Adipocyte (in vitro differentiated cells): Measurements from ENCODE around the gene PDE11A.

Experiments
- DNase-seq: peaks from one replicate; pipeline ENCODE4 v3.0.0-alpha.2; 2015; ENCODE audit warnings: low read depth
- H3K27me3 ChIP-seq: replicated peaks from 2 replicates; pipeline ENCODE4 v1.7.0; 2013; ENCODE audit warnings: mild to moderate bottlenecking, low read length, moderate library complexity; ENCODE audit not compliant: control insufficient read depth, insufficient read depth
- H3K36me3 ChIP-seq: 2 replicates; pipeline ENCODE4 v1.7.0; 2013; ENCODE audit warnings: low read length, mild to moderate bottlenecking, moderate library complexity; ENCODE audit not compliant: control insufficient read depth, insufficient read depth, severe bottlenecking
- H3K4me1 ChIP-seq: 2 replicates; pipeline ENCODE4 v1.7.0; 2013; ENCODE audit warnings: mild to moderate bottlenecking, low read length, moderate library complexity; ENCODE audit not compliant: control insufficient read depth, insufficient read depth
- H3K4me3 ChIP-seq: 2 replicates; pipeline ENCODE4 v1.7.0; 2013; ENCODE audit warnings: mild to moderate bottlenecking, low read length, moderate library complexity
- H3K9ac ChIP-seq: 2 replicates; pipeline ENCODE4 v1.7.0; 2013; ENCODE audit warnings: mild to moderate bottlenecking, low read length, moderate library complexity
- H3K9me3 ChIP-seq: 2 replicates; pipeline ENCODE4 v1.7.0; 2013; ENCODE audit warnings: mild to moderate bottlenecking, low read length, moderate library complexity; ENCODE audit not compliant: control insufficient read depth

Gene PDE11A

DNA sequence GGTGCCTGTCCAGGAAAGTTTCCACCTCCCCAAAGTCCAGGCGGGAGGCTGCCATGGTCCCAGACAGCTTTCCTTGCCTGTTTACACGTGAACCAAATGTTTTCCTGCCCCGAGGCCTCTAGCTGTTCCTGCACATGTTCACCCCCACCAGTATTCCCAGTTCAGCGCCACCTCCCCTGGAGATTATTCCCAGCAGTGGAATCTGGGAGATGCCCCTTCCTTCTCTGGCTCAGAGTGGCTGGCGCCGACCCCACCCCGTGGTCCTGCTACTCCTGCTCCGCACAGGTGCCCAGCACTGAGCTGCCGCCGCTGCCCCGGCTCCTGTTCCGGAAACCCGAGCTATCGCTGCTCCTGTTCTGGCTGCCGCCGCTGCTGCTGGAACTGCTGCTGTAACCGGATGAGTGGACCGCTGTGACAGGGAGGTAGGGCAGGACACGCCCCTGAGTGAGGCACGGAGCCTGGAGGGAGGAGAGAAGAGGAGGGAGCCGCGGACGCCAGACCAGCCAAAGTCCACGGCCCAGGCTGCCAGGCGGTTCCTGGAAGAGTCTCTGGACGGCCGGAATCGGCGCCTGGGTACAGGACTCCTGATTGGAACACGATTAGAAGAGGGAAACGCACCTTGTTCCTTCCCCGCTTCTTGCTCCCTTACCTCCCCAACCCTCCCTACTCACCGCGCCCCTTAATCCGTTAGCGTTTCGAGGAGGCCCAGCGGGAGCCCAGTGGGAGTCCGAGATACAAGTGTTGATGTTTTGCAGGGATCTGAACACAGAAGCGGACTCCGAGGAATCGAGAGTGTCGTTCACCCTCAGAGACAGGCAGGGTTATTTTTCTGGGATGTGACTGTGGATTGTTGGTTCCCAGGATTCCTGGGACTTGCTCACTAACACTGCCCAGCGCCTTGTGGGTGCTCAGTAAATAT lies at the start of gene PDE11A:
PDE11A (minus strand) TSS at position 395 of the 919 bp plus-strand sequence; CDS start at position 55, 340 bp downstream.
- Histone ChIP-seq H3K9me3 (no peaks in the 10 kb centered on the region), H3K9ac (peak within 1 kb of the TSS; percentile 69), H3K27me3 (no peaks in the 10 kb centered on the region), H3K4me3 (peak within 1 kb of the TSS; percentile 82), H3K36me3 (no peaks in the 10 kb centered on the region), H3K4me1 (peaks cover 8% of the 10 kb centered on the region)
- peak; percentile 85 for DNase-seq

DNA sequence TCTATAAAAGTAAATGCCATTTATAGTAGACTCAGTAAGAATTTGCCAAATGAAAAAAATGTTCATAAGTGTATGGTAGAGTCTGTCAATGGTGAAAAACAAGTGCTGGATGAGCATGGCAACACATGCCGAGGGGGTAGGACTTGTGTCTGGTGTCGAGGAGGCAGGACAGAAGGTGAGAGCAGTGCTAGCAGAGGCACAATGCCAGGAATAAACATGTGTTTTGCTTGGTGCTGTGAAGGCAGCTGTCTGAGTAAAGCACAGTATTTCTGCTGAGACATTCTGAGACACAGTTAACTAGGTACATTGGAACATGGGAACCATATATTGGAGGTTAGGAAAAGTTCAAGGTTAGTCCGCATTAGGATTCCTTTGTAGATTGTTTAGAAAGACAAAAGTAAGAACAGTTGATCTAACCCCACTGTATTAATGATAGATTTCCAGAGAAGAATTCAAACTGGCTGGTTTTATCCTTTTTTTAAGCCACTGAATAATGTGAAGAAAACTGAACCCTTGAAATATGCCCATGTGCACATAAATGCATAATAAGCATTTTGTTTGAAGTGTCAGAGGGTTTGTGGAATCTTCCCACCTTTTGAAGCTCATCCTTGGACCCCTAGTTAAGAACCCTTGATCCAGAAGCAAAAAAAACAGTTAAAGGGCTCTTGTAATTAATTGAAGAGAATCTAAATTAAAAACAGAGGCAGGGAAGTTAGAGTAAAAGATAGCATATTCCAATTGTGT lies 46.8 kb upstream of the PDE11A start:
- no peak for DNase-seq
- peaks cover 6% of the 10 kb centered on the region for H3K4me1 ChIP-seq
- no peak overlapping the region for H3K4me3 ChIP-seq
- peaks cover 56% of the 10 kb centered on the region for H3K36me3 ChIP-seq
- H3K9ac ChIP-seq: no peak overlapping the region
- no peaks in the 10 kb centered on the region for H3K27me3 ChIP-seq
- no peaks in the 10 kb centered on the region for H3K9me3 ChIP-seq

DNA sequence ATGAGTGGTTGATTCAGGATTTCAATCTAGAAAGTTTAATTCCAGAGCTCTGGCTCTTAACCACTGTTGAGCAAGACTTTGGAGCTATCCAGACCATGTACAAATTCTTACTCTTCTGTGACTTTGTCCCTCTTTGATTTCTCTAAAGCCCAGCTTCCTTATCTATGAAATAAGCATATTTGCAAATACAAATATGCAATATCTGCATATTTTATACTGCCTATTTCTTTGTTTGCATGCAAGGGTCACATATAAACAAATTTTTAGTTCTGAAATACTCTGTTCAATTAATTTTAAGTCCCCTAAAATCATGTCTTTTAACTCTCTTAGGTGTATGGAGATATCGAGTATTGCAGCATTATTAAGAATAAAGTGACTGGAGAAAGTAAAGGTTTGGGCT lies 45.1 kb upstream of the PDE11A start:
- Histone ChIP-seq H3K9me3 (no peaks in the 10 kb centered on the region), H3K27me3 (no peaks in the 10 kb centered on the region), H3K4me1 (peaks cover 12% of the 10 kb centered on the region), H3K4me3 (no peak overlapping the region), H3K9ac (no peak overlapping the region), H3K36me3 (peaks cover 40% of the 10 kb centered on the region)
- no peak for DNase-seq

DNA sequence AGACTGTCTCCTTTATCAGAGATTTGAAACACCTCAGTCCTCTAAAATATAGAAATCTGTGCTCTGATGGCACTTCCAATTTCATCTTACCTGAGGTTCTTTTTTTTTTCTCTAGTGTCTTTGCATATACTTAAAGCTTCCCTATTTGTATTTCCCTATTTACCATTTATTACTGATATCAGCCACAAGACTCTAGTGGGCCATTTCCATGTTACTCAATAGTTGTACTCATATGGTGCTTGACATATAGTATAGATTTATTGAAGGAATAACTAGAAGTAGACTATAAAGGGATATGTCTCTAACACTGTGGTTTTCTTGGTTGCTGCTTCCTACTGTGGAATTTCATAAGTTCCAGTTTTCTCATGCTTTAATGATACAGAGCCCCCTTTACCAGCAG lies 42.7 kb upstream of the PDE11A start:
- Histone ChIP-seq H3K9me3 (no peaks in the 10 kb centered on the region), H3K36me3 (peaks cover 17% of the 10 kb centered on the region), H3K27me3 (no peaks in the 10 kb centered on the region), H3K9ac (no peak overlapping the region), H3K4me1 (peaks cover 19% of the 10 kb centered on the region), H3K4me3 (no peak overlapping the region)
- no peak for DNase-seq

DNA sequence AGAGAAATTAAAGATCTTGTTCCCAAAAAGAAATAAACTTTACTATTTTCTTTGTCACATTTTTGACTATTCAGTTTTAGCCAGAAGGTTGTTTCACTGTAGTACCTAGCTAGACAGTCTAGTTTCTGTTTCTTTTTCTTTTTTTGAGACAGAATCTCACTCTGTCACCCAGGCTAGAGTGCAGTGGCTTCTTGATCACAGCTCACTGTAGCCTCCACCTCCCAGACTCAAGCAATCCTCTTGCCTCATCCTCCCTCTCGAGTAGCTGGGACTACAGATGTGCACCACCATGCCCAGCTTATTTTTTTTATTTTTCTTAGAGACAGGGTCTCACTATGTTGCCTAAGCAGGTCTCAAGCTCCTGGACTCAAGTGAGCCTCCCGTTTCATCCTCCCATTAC lies 41.9 kb upstream of the PDE11A start:
- Histone ChIP-seq H3K36me3 (peaks cover 9% of the 10 kb centered on the region), H3K9me3 (no peaks in the 10 kb centered on the region), H3K9ac (no peak overlapping the region), H3K4me3 (no peak overlapping the region), H3K4me1 (peaks cover 19% of the 10 kb centered on the region), H3K27me3 (no peaks in the 10 kb centered on the region)
- DNase-seq: no peak

DNA sequence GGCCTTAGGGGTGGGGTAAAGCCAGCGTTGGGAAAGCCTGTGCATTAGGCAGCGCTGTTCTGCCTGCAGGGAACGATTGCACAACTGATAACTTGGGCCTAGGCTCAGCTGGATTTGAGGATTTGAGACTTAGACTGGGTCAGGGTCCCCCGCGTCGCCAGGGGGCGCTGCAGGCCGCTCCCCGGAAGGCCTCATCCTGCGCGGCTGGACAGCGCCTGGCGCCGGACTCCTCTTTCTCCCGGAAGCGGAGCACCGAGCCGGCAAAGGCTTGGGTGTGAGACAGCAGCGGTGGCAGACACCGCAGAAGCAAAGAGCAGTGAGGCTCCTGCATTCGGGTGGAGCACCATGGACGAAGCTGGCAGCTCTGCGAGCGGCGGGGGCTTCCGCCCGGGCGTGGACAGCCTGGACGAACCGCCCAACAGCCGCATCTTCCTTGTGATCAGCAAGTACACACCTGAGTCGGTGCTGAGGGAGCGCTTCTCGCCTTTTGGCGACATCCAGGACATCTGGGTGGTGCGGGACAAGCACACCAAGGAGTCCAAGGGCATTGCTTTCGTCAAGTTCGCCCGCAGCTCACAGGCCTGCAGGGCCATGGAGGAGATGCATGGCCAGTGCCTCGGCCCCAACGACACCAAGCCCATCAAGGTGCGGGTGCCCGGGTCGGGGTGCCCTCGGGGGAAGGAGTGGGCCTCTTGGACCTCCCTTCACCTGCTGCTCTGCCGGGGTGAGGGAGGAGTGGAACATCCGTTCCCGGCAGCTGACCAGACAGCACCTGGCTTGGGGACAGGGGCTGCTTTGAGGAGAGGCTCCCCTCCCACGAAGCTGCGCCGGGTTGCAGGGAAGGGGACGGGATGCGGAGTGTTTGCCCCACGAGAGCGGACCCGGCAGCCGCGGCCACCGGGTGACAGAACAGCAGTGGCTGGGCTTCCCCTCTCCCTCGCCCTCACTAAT lies 39.9 kb upstream of the PDE11A start, which contains the start of gene RBM45:
RBM45 (plus strand) TSS at position 236 of the 951 bp plus-strand sequence; CDS start at position 346, 110 bp downstream.
- Histone ChIP-seq H3K4me1 (peaks cover 13% of the 10 kb centered on the region), H3K4me3 (peak within 1 kb of the TSS; percentile 99), H3K36me3 (no peaks in the 10 kb centered on the region), H3K27me3 (no peaks in the 10 kb centered on the region), H3K9ac (peak within 1 kb of the TSS; percentile 97), H3K9me3 (no peaks in the 10 kb centered on the region)
- peak; percentile 98 for DNase-seq

DNA sequence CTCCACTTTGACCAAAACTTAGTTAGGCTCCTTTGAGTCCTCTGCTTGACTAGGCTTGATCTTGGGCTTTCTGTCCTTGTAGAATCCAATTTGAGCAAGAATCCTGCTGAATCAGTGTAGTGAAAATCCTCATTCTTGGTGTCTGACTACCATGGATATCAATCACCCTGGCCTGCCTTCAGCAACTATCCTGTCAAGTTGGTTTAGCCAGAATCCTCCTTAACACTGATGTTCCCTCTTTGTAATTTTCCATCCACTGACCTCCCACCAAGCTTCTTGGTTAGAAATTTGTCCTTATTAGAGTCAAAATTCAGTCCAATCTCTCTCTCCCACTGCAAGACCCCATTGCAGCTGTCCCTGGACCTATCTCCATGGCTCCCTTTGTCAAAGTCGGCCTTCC lies 39.2 kb upstream of the PDE11A start:
- peak overlapping the region; percentile 97 for H3K9ac ChIP-seq
- peaks cover 13% of the 10 kb centered on the region for H3K4me1 ChIP-seq
- H3K36me3 ChIP-seq: no peaks in the 10 kb centered on the region
- no peak for DNase-seq
- no peaks in the 10 kb centered on the region for H3K9me3 ChIP-seq
- H3K4me3 ChIP-seq: peak overlapping the region; percentile 99
- H3K27me3 ChIP-seq: no peaks in the 10 kb centered on the region

DNA sequence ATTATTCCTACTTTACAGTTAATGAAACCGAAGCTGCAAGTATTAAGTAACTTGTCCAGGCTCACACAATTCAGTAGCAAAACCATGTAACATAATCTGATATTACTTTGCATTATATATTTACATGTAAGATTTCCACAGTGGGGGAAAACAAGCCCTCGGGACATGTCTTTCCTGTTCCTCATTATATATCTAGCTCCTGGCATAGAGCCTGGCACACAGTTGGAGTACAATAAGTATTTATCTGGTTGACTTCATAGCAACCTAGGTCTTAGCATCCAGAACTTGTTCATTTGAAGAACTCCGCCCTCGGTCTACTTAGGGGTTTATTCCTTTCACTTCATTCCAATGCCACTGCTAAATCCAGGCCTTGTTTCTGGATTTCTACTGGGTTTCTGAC lies 38.1 kb upstream of the PDE11A start:
- Histone ChIP-seq H3K4me3 (no peak overlapping the region), H3K9me3 (no peaks in the 10 kb centered on the region), H3K36me3 (no peaks in the 10 kb centered on the region), H3K27me3 (no peaks in the 10 kb centered on the region), H3K4me1 (peaks cover 13% of the 10 kb centered on the region), H3K9ac (peak overlapping the region; percentile 6)
- no peak for DNase-seq

DNA sequence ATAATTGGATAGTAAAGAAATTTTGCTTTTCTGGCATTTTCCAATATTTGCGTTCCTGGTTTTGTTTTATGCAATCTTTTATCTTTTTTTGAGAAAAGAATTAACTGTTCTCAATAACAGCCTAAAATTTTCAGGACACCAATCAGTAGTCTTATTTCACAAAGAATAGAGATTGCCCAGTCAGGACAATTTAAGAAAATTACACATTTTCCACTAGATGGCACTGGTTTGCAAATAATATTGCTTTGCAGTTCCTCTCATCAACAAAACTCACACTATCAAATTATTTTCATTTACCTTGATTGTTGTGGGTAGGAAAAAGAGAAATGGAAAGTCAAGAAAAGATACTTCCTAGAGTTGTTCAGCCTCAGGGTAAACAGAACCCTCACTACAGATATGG lies 37.2 kb upstream of the PDE11A start:
- H3K4me1 ChIP-seq: peaks cover 13% of the 10 kb centered on the region
- H3K36me3 ChIP-seq: no peaks in the 10 kb centered on the region
- peak; percentile 84 for DNase-seq
- H3K27me3 ChIP-seq: no peaks in the 10 kb centered on the region
- H3K4me3 ChIP-seq: no peak overlapping the region
- no peak overlapping the region for H3K9ac ChIP-seq
- no peaks in the 10 kb centered on the region for H3K9me3 ChIP-seq

DNA sequence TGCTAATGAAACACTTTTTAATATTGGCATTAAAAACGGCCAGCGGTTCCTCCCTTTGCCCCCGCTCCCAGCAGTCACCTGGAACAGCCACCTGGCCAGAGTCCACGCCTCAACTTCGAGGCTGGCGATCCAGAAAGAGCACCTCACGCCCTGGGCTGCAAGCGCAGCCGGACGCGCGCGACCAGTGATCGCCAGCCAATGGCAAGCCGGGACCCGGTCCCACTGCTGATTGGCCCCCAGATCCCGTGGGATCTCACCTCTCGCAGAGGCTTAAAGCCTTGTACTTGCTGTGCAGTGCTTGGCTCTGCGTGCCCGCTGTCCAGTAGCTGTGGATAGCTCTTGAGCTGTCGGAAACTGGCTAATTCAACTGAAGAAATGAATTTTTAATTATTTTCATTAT lies 35.6 kb upstream of the PDE11A start:
- Histone ChIP-seq H3K4me3 (no peak overlapping the region), H3K9ac (no peak overlapping the region), H3K9me3 (no peaks in the 10 kb centered on the region), H3K36me3 (no peaks in the 10 kb centered on the region), H3K4me1 (peaks cover 8% of the 10 kb centered on the region), H3K27me3 (no peaks in the 10 kb centered on the region)
- DNase-seq: no peak
